ENCODE data around the gene DNAI7.

The DNAI7 gene

DNA sequence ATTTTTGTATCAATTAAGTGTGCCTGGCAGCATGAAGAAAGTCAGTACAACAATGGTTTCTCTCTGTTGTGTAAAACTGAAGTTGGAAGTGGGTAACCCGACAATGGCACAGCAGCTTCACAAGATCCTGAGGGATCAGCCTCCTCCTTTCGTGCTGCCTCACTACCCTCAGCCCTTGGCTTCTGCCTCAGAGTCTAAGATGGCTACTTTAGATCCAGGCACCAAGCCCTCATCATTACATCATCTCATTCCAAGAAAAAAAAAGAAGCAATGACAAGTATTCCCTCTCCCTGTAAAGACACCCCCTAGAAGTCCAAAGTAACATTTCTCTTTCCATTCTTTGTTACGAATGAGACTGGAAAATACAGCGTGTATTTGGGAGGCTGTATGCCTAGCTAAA, 92.6 kb downstream of the DNAI7 start:
- no peak for DNase-seq (ENCODE audit: low read depth in 2 of 2)

GRCh38 chr12:25101092-25101445, 93.9 kb downstream of the DNAI7 start:
- DNase-seq (ENCODE audit: low read depth in 2 of 2) = no peak

DNA sequence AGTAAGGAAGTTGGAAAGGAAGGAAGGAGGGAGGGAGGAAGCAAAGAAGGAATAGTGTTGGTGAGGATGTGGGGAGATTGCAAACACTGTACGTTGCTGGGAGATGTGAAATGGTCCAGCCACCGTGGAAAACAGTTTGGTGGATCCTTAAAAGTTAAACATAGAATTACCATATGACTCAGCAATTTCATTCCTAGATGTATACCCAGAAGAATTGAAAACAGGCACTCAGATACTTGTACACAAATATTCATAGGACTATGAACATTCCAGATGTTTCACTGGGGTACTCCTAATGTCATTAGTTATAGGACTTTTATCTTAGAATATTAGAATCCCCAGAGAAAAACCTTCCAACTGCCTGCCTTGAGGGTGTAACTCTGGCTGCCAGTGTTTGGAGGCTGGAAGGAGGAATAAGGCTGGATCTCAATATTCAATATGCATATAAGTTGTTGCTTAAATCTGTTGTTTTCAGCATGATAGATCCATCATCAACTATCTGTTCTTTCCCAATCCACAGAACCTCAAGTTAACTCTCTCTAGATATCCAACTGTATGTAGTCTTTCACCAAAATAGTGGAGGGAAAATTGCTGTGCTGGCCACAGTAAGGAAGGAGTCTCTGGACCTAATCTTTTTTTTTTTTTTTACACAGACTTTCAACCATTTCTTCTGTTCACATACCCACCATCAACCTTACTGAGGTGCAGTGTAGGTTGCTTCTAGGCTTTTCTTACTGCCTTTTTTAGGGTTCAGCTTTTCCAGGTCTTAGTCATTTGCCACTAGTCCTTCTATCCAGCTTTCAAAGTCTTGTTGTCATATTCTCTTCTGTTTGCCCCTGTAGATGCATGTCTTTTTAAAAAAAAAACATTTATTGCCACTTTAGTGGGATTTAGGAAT, 94.5 kb downstream of the DNAI7 start:
- no peak for DNase-seq (ENCODE audit: low read depth in 2 of 2)

GRCh38 chr12:25099010-25099409, 96.0 kb downstream of the DNAI7 start:
- no peak for DNase-seq (ENCODE audit: low read depth in 2 of 2)

DNA sequence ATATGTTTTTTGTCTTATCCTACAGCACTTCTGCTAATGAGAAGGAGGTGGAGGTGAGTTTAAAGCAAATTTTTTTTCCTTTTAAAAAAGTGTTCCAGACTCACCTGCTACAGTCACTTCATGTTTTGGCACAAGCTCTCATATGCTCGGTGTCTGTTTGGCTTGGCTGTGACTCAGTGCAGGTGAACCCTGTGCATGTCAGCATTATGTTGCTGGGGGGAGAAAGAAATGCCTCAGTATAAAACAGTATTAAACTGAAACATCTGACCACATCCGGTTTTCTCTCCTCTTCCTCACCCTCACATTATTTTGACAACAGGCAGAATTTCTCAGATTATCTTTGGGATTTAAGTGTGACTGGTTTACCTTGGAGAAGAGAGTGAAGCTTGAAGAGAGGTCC, 105.2 kb downstream of the DNAI7 start:
- no peak for DNase-seq (ENCODE audit: low read depth in 2 of 2)

DNA sequence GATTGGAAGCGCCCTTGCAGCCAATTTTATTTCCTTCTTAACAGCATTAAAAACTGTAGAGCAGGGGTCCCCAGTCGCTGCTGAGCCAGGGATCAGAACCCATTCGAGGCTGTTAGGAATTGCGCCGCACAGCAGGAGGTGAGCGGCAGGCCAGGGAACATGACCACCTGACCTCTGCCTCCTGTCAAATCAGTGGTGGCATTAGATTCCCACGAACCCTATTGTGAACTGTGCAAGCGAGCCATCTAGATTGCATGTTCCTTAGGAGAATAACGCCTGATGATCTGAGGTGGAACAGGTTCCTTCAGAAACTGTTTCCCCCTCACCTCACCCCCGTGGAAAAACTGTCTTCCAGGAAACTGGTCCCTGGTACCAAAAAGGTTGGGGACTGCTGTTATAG, 107.4 kb downstream of the DNAI7 start:
- no peak for DNase-seq (ENCODE audit: low read depth in 2 of 2)

- DNase-seq (ENCODE audit: low read depth in 2 of 2) = no peak
These were observed 110.1 kb downstream of the DNAI7 start for GRCh38 chr12:25084816-25085215.

GRCh38 chr12:25083211-25083610, 111.7 kb downstream of the DNAI7 start:
- DNase-seq (ENCODE audit: low read depth in 2 of 2) = no peak

DNA sequence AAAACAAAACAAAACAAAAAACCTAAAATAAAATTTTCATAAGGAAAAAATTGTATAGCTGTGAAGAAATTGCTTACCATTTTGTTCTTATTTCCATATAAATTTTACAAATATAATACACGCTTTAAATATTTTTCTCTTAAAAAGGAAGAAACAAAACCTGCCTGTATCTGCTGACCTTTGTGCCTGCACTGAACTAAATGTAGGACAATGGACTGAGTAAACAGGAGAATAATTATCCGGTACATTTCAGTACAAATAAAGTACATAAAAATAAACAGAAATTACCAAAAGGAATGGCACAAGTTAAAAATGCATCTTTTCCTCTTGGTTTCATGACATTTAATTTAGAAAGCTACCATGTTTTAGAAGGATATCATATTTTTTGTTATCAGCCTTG, 112.3 kb downstream of the DNAI7 start:
- DNase-seq (ENCODE audit: low read depth in 2 of 2) = no peak

GRCh38 chr12:25079393-25079792, 115.6 kb downstream of the DNAI7 start:
- DNase-seq (ENCODE audit: low read depth in 2 of 2) = no peak

GRCh38 chr12:25074954-25075353, 120.0 kb downstream of the DNAI7 start:
- DNase-seq (ENCODE audit: low read depth in 2 of 2) = no peak

DNA sequence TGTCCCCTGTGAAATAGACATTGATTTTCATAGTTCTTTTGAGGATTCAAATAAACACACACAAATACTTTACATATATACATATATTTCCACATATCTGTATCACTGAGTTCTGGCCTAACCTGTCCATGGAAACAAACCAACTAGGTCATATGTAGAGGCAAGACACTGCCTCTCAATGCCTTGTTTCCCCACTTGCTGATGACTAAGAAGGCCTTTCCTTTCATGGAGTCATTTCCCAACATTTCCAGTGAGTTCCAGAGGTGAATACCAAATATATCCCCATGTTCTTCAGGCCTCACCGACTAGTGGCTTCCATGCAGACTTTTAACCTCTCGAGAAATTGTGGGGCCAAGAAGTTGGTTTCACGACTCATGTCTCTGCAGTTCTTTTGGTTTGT, 120.8 kb downstream of the DNAI7 start:
- no peak for DNase-seq (ENCODE audit: low read depth in 2 of 2)

DNA sequence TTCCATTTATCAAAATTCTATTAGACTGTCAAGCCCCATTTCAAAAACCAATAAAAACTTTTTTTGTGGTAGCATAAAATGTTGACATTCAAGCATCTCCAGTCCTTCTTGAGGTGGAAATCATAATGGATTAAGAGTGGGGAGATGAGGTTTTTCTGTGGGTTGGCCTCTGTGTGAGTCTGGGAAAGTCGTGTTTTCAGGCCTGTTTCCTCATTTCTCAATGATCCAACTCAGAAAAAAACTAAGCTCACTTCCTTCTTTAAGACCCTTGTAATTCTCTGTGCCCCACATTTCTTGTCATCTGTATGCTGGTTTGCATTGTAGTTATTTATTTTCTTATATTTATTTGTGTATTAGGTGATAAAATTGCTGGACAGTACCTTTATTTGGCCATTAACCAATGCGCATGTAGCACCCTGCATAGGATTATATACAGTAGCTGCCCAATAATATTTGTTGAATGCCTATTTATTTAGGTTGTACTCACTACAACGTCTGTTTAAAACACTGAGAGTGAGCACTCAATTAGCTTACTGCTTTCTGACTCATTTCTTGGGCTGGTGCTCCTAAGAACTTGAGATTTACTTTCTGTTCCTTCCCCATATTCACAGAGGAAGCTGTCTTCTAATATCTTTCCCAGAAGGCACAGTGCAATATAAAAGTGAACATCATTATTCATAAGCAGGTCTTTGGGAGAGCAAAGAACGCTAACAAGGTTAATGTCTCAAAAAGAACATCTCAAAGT, 121.9 kb downstream of the DNAI7 start:
- no peak for DNase-seq (ENCODE audit: low read depth in 2 of 2)

DNA sequence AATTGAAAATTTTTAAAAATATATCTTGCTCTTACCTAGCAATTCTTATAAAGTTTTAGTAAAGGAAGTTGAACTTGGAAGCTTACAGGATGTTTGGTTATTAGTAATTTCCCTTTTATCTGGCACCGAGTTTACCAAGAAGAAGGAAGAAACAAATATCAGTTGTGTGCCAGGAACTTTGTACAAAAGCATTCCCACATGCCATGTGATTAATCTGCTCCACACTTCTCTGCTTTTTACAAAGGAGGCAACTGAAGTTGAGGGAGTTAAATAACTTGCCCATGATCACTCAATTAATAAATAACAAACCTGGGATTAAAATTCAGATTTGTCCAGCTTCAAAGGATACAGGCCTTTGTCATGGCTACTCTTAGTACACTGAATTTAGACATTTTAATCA, 123.6 kb downstream of the DNAI7 start:
- DNase-seq (ENCODE audit: low read depth in 2 of 2) = no peak

GRCh38 chr12:25069224-25069623, 125.7 kb downstream of the DNAI7 start:
- DNase-seq (ENCODE audit: low read depth in 2 of 2) = no peak

DNA sequence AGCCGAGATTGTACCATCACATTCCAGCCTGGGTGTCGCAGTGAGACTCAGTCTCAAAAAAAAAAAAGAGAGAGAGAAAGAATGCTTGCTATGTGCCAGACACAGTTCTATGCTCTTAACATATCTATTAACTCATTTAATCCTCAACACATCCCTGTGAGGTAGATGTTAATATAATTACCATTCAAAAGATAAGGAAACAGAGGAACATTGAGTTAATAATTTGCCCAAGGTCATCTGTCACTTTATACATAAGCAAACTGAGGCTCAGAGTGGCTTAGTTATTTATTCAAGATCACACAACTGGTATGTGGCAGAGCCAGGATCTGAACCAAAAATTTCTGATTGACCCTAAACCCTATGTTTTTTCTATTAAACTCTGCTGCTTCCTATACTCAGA, 129.9 kb downstream of the DNAI7 start:
- DNase-seq (ENCODE audit: low read depth in 2 of 2) = no peak

GRCh38 chr12:25063873-25064628, 130.9 kb downstream of the DNAI7 start:
- no peak for DNase-seq (ENCODE audit: low read depth in 2 of 2)

DNA sequence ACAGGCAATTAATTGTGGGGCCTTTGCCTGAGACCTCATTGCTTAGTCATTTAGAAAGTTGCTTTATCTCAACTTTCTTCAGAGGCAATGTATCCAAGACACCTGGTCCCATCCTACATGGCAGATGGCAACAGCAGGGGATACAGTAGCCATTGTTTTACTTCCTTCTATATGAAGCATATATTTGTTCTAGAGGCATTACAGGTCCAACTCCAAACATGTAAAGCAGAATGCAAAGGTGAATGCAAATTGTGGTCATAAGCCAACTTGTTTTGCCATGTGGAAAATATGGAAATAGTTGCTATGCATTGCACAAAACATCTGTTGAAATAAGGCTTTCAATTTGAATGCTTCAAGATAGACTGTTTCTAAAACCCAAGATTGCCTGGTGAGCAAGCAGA, 136.3 kb downstream of the DNAI7 start:
- no peak for DNase-seq (ENCODE audit: low read depth in 2 of 2)

All from stimulated activated CD4-positive, alpha-beta T cell treated with anti-CD3 and anti-CD28 coated beads, Interleukin-1b, Interleukin-23, amount 100 ng/mL, for 1 hour (primary cell).